Measurements from ENCODE around the gene GRIK2. TPM values are rescaled to one million over a fixed set of nuclear protein-coding genes. Genes with fewer than 3 reads are reported as not detected.
"Not testable (repeated sequence)": the region's sequence is repeated elsewhere in the genome, so short reads cannot be mapped to it uniquely, and the experiment has no call there.

GRIK2 gene
- total RNA-seq, 4 donors from 2014 or later: 0.46 to 3.7 (median 1.8) TPM

- TF ChIP-seq POLR2A (IDR thresholded peaks at IDR 0.05; ENCODE audit: low read depth) (no peak), EP300 (IDR thresholded peaks at IDR 0.05) (no peak), POLR2AphosphoS5 (IDR thresholded peaks at IDR 0.05) (no peak), CTCF (IDR thresholded peaks at IDR 0.05) (no peak)
- Histone ChIP-seq H3K27ac (replicated peaks in 1 of 4) (no peak overlapping the region), H3K4me1 (no peaks in the 10 kb centered on the region), H3K36me3 (no peaks in the 10 kb centered on the region), H3K9me3 (no peaks in the 10 kb centered on the region), H3K4me3 (no peak overlapping the region), H3K27me3 (no peaks in the 10 kb centered on the region)
- 69% methylated on average over 1 of the region's 1 CpG for WGBS
- intact Hi-C loops (cut with DNase I): no loop called here
- DNase-seq (ENCODE audit: extremely low spot score): no peak
Observed at GRCh38 chr6:102066301-102066700, 672.8 kb downstream of the GRIK2 start.

GRCh38 chr6:102068349-102068929 is 674.9 kb downstream of the GRIK2 start:
- 81% methylated on average over 7 of the region's 7 CpGs for WGBS
- TF ChIP-seq EP300 (IDR thresholded peaks at IDR 0.05) (no peak), POLR2AphosphoS5 (IDR thresholded peaks at IDR 0.05) (no peak), CTCF (IDR thresholded peaks at IDR 0.05) (no peak), POLR2A (IDR thresholded peaks at IDR 0.05; ENCODE audit: low read depth) (no peak)
- no peak for DNase-seq (ENCODE audit: extremely low spot score)

GRCh38 chr6:102075539-102075938 is 682.0 kb downstream of the GRIK2 start:
- Histone ChIP-seq H3K27ac (replicated peaks in 1 of 4) (no peak overlapping the region), H3K9me3 (peaks cover 0 to 4% (median 0%) of the 10 kb centered on the region in 4 donors), H3K27me3 (no peaks in the 10 kb centered on the region), H3K36me3 (no peaks in the 10 kb centered on the region), H3K4me3 (no peak overlapping the region), H3K4me1 (no peaks in the 10 kb centered on the region)
- no peak for TF ChIP-seq EP300 (IDR thresholded peaks at IDR 0.05)
- no peak for DNase-seq (ENCODE audit: extremely low spot score)
- intact Hi-C loops (cut with DNase I): no loop called here
- 62% methylated on average over 2 of the region's 2 CpGs for WGBS

More at GRCh38 chr6:102068349-102068929, 674.9 kb downstream of the GRIK2 start:
- no peaks in the 10 kb centered on the region for H3K36me3 ChIP-seq
- no peaks in the 10 kb centered on the region for H3K9me3 ChIP-seq
- no peak overlapping the region for H3K4me3 ChIP-seq
- H3K4me1 ChIP-seq: no peaks in the 10 kb centered on the region
- no peak overlapping the region for H3K27ac ChIP-seq (replicated peaks in 1 of 4)
- no peaks in the 10 kb centered on the region for H3K27me3 ChIP-seq
- intact Hi-C loops (cut with DNase I): no loop called here

GRCh38 chr6:102085257-102085656 is 691.7 kb downstream of the GRIK2 start:
- Histone ChIP-seq H3K4me1 (no peaks in the 10 kb centered on the region), H3K27me3 (no peaks in the 10 kb centered on the region), H3K36me3 (no peaks in the 10 kb centered on the region), H3K9me3 (no peaks in the 10 kb centered on the region), H3K27ac (replicated peaks in 1 of 4) (no peak overlapping the region), H3K4me3 (no peak overlapping the region)
- intact Hi-C loops (cut with DNase I): no loop called here
- whole genome bisulfite sequencing: 61% methylated on average over 2 of the region's 2 CpGs
- no peak for DNase-seq (ENCODE audit: extremely low spot score)
- no peak for TF ChIP-seq EP300 (IDR thresholded peaks at IDR 0.05)
- TF ChIP-seq POLR2AphosphoS5 (IDR thresholded peaks at IDR 0.05): no peak
- no peak for TF ChIP-seq CTCF (IDR thresholded peaks at IDR 0.05)
- no peak for TF ChIP-seq POLR2A (IDR thresholded peaks at IDR 0.05; ENCODE audit: low read depth)

- H3K4me3 ChIP-seq; H3K9me3 ChIP-seq; H3K27me3 ChIP-seq; intact Hi-C loops (cut with DNase I); H3K27ac ChIP-seq (replicated peaks in 1 of 4); H3K36me3 ChIP-seq; H3K4me1 ChIP-seq; DNase-seq (ENCODE audit: extremely low spot score): not testable (repeated sequence)
- WGBS: 94% methylated on average over 19 of the region's 19 CpGs
Observed at GRCh38 chr6:102088160-102088559, 694.7 kb downstream of the GRIK2 start.

- Histone ChIP-seq H3K27me3 (no peaks in the 10 kb centered on the region), H3K4me1 (no peaks in the 10 kb centered on the region), H3K4me3 (no peak overlapping the region), H3K9me3 (peaks cover 0 to 9% (median 0%) of the 10 kb centered on the region in 4 donors), H3K27ac (replicated peaks in 1 of 4) (no peak overlapping the region), H3K36me3 (no peaks in the 10 kb centered on the region)
- 40% methylated on average over 2 of the region's 2 CpGs for WGBS
- no peak for DNase-seq (ENCODE audit: extremely low spot score)
- intact Hi-C loops (cut with DNase I): no loop called here
- TF ChIP-seq POLR2A (IDR thresholded peaks at IDR 0.05; ENCODE audit: low read depth) (no peak), EP300 (IDR thresholded peaks at IDR 0.05) (no peak), CTCF (IDR thresholded peaks at IDR 0.05) (no peak), POLR2AphosphoS5 (IDR thresholded peaks at IDR 0.05) (no peak)
Observed at GRCh38 chr6:102114402-102114801, 720.9 kb downstream of the GRIK2 start.

Data from esophagus muscularis mucosa (tissue), 4 donors.